Measurements from ENCODE around the gene RCVRN. TPM values are rescaled to one million over a fixed set of nuclear protein-coding genes. Genes with fewer than 3 reads are reported as not detected.

The RCVRN gene
- total RNA-seq, 1 experiment from 2014 or later: not detected

GRCh38 chr17:9925457-9925856 is 20.4 kb upstream of the RCVRN start:
- ChIA-PET CTCF (no interaction called here), POLR2A (ENCODE audit: unreplicated experiment) (no interaction called here)
- no peak overlapping the region for H3K9ac ChIP-seq (ENCODE audit: low read length)
- H3K4me1 ChIP-seq (ENCODE audit: insufficient read depth, low read length): no peaks in the 10 kb centered on the region; the same call in 1 of the 2 replicates
- no peak overlapping the region for H3K4me3 ChIP-seq (ENCODE audit: low read length)
- TF ChIP-seq EZH2phosphoT487 (IDR thresholded peaks at IDR 0.05; ENCODE audit: borderline replicate concordance, low read length) (no peak), EZH2 (IDR thresholded peaks at IDR 0.05; ENCODE audit: low read length, unreplicated experiment) (no peak)
- TF ChIP-seq, protein P1, sequence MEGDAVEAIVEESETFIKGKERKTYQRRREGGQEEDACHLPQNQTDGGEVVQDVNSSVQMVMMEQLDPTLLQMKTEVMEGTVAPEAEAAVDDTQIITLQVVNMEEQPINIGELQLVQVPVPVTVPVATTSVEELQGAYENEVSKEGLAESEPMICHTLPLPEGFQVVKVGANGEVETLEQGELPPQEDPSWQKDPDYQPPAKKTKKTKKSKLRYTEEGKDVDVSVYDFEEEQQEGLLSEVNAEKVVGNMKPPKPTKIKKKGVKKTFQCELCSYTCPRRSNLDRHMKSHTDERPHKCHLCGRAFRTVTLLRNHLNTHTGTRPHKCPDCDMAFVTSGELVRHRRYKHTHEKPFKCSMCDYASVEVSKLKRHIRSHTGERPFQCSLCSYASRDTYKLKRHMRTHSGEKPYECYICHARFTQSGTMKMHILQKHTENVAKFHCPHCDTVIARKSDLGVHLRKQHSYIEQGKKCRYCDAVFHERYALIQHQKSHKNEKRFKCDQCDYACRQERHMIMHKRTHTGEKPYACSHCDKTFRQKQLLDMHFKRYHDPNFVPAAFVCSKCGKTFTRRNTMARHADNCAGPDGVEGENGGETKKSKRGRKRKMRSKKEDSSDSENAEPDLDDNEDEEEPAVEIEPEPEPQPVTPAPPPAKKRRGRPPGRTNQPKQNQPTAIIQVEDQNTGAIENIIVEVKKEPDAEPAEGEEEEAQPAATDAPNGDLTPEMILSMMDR (conservative IDR thresholded peaks at IDR 0.05; ENCODE audit: low read depth, low read length): no peak
- H4K20me1 ChIP-seq (ENCODE audit: low read length): no peaks in the 10 kb centered on the region
- H3K79me2 ChIP-seq (ENCODE audit: low read length): no peaks in the 10 kb centered on the region
- BruUV-seq (replicated peaks): no TSS peak
- H3K4me2 ChIP-seq (ENCODE audit: low read length): no peak overlapping the region
- DNase-seq: no peak
- no peaks in the 10 kb centered on the region for H3K9me2 ChIP-seq (replicated peaks; ENCODE audit: low read length)
- no peaks in the 10 kb centered on the region for H3K9me3 ChIP-seq (ENCODE audit: low read length)
- no peaks in the 10 kb centered on the region for H3F3A ChIP-seq (ENCODE audit: low read length, unreplicated experiment)
- H3K36me3 ChIP-seq (ENCODE audit: low read depth, low read length): no peaks in the 10 kb centered on the region
- H2AFZ ChIP-seq (ENCODE audit: low read length): no peak overlapping the region
- H3K27ac ChIP-seq (ENCODE audit: low read length): no peak overlapping the region
- intact Hi-C loops (cut with micrococcal nuclease): loop anchor here (10.0 kb wide), 1 partner anchor 689 kb away; no protein-coding TSS in a partner anchor
- no peak for ATAC-seq
- peaks cover 6% of the 10 kb centered on the region; the same call in 1 of the 2 replicates for H3K27me3 ChIP-seq (ENCODE audit: low read length)

GRCh38 chr17:9924735-9925191 is 19.7 kb upstream of the RCVRN start:
- no TSS peak for BruUV-seq (replicated peaks)
- Histone ChIP-seq H3K4me1 (ENCODE audit: insufficient read depth, low read length) (no peaks in the 10 kb centered on the region; the same call in 1 of the 2 replicates), H3K27me3 (ENCODE audit: low read length) (peaks cover under 1% of the 10 kb centered on the region; the same call in 1 of the 2 replicates), H3K9me3 (ENCODE audit: low read length) (no peaks in the 10 kb centered on the region), H3K27ac (ENCODE audit: low read length) (no peak overlapping the region), H3K79me2 (ENCODE audit: low read length) (no peaks in the 10 kb centered on the region), H3K36me3 (ENCODE audit: low read depth, low read length) (no peaks in the 10 kb centered on the region), H3K9me2 (replicated peaks; ENCODE audit: low read length) (no peaks in the 10 kb centered on the region), H3K4me3 (ENCODE audit: low read length) (no peak overlapping the region), H2AFZ (ENCODE audit: low read length) (peak overlapping the region; percentile 69; the same call in 1 of the 2 replicates), H3K9ac (ENCODE audit: low read length) (no peak overlapping the region), H3K4me2 (ENCODE audit: low read length) (no peak overlapping the region), H4K20me1 (ENCODE audit: low read length) (no peaks in the 10 kb centered on the region), H3F3A (ENCODE audit: low read length, unreplicated experiment) (no peaks in the 10 kb centered on the region)
- POLR2A ChIA-PET (ENCODE audit: unreplicated experiment): no interaction called here
- CTCF ChIA-PET: interaction anchor here (0.6 kb wide), 1 partner anchor 9 kb away, joined by 3 read pairs; no protein-coding TSS in a partner anchor
- intact Hi-C loops (cut with micrococcal nuclease): loop anchor here (1.0 to 10.0 kb wide), 2 partner anchors 35 to 690 kb away; no protein-coding TSS in a partner anchor
- peak; percentile 75 for ATAC-seq
- DNase-seq: peak; percentile 83
- TF ChIP-seq, protein P1 (conservative IDR thresholded peaks at IDR 0.05; ENCODE audit: low read depth, low read length): peak; percentile 74
- no peak for TF ChIP-seq EZH2 (IDR thresholded peaks at IDR 0.05; ENCODE audit: low read length, unreplicated experiment)
- no peak for TF ChIP-seq EZH2phosphoT487 (IDR thresholded peaks at IDR 0.05; ENCODE audit: borderline replicate concordance, low read length)

Data from PC-3 (cell line).